ENCODE results near the gene NDUFAF8. TPM values are rescaled to one million over a fixed set of nuclear protein-coding genes. Genes with fewer than 3 reads are reported as not detected.

NDUFAF8 gene
- total RNA-seq, 1 experiment from 2014 or later, result 96.5 TPM

- DNase-seq (ENCODE audit: low spot score), result no peak
Observed at GRCh38 chr17:81251709-81252301, 12.7 kb downstream of the NDUFAF8 start.

GRCh38 chr17:81252326-81252986, 13.3 kb downstream of the NDUFAF8 start:
- no peak for DNase-seq (ENCODE audit: low spot score)

- no peak for DNase-seq (ENCODE audit: low spot score)
Observed at GRCh38 chr17:81252987-81253329, 13.8 kb downstream of the NDUFAF8 start.

GRCh38 chr17:81253358-81254131, 14.4 kb downstream of the NDUFAF8 start:
- DNase-seq (ENCODE audit: low spot score), result peak; percentile 52

GRCh38 chr17:81254955-81255717, 16.0 kb downstream of the NDUFAF8 start:
- peak; percentile 87 for DNase-seq (ENCODE audit: low spot score)

GRCh38 chr17:81256616-81257015, 17.5 kb downstream of the NDUFAF8 start:
- DNase-seq (ENCODE audit: low spot score), result no peak

GRCh38 chr17:81257533-81257932, 18.4 kb downstream of the NDUFAF8 start:
- DNase-seq (ENCODE audit: low spot score), result no peak

GRCh38 chr17:81258292-81258691, 19.2 kb downstream of the NDUFAF8 start:
- no peak for DNase-seq (ENCODE audit: low spot score)

- no peak for DNase-seq (ENCODE audit: low spot score)
Observed at GRCh38 chr17:81259058-81259605, 20.0 kb downstream of the NDUFAF8 start.

- DNase-seq (ENCODE audit: low spot score), result no peak
Observed at GRCh38 chr17:81260171-81260570, 21.1 kb downstream of the NDUFAF8 start.

- no peak for DNase-seq (ENCODE audit: low spot score)
Observed at GRCh38 chr17:81260641-81261040, 21.5 kb downstream of the NDUFAF8 start.

- no peak for DNase-seq (ENCODE audit: low spot score)
Observed at GRCh38 chr17:81261096-81261495, 22.0 kb downstream of the NDUFAF8 start.

- DNase-seq (ENCODE audit: low spot score), result no peak
Observed at GRCh38 chr17:81261582-81262336, 22.6 kb downstream of the NDUFAF8 start.

- no peak for DNase-seq (ENCODE audit: low spot score)
Observed at GRCh38 chr17:81263371-81264181, 24.5 kb downstream of the NDUFAF8 start.

- no peak for DNase-seq (ENCODE audit: low spot score)
Observed at GRCh38 chr17:81264640-81265039, 25.5 kb downstream of the NDUFAF8 start.

- DNase-seq (ENCODE audit: low spot score), result no peak
Observed at GRCh38 chr17:81265576-81265975, 26.5 kb downstream of the NDUFAF8 start.

GRCh38 chr17:81267390-81268067, 28.4 kb downstream of the NDUFAF8 start:
- DNase-seq (ENCODE audit: low spot score), result no peak

GRCh38 chr17:81270279-81270678, 31.2 kb downstream of the NDUFAF8 start:
- no peak for DNase-seq (ENCODE audit: low spot score)

GRCh38 chr17:81271226-81271625, 32.1 kb downstream of the NDUFAF8 start:
- DNase-seq (ENCODE audit: low spot score), result no peak

- DNase-seq (ENCODE audit: low spot score), result no peak
Observed at GRCh38 chr17:81272616-81273015, 33.5 kb downstream of the NDUFAF8 start.

Measured in HT-29 (cell line).